GM21381 (cell line): ENCODE measurements around the gene KLF16.
"Not testable (repeated sequence)": the region's sequence is repeated elsewhere in the genome, so short reads cannot be mapped to it uniquely, and the experiment has no call there.

Experiments used
- ATAC-seq: cut with Tn5 transposase; IDR thresholded peaks from one replicate; pipeline ENCODE4 v1.9.1; 2021; ENCODE audit warnings: mild to moderate bottlenecking, moderate library complexity; ENCODE audit not compliant: unreplicated experiment

KLF16 gene

DNA sequence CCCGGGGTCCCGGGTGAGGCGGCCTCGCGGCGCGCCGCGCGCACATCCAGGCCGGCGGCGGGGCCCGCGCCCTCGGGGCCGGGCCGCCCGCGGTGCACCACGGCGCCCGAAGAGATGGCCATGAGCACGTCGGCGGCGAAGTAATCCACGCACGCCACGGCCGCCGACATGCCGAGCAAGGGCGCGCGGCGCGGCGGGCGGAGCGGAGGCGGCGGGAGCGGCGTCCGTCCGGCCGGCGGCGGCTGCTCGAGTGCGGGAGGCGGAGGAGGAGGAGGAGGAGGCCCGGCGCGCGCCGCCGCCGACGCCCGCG, at the start of gene KLF16:
KLF16 (minus strand) TSS at position 252 of the 310 bp plus-strand sequence; CDS start at position 170, 82 bp downstream.
- peak; percentile 2 for ATAC-seq

DNA sequence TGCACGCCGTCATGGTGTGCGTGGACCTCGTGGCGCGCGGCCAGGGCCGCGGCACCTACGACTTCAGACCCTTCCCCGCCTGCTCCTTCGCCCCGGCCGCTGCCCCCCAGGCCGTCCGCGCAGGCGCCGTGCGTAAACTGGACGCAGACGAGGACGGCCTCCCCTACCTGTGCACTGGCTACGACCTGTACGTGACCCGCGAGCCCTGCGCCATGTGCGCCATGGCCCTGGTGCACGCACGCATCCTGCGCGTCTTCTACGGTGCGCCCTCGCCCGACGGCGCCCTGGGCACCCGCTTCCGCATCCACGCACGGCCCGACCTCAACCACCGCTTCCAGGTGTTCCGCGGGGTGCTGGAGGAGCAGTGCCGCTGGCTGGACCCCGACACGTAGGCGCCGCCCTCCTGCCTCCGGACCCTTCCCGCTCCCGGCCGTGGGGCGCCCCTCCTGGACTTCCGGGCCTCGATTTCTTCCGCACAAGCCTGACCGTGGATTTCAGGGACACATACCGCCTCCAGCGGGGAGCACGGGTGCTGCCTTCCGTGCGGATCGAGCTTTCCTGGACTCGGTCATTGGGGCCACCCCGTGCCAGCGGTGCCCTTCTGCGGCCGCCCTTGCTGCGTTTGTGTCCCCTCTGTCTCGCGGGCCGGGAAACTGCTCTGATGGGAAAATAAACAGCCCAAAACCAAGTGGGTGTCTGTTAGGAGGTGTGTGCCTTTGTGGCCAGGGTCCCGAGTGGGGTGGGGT, 49.6 kb upstream of the KLF16 start:
- ATAC-seq: no peak

GRCh38 chr19:1911995-1912394, 48.6 kb upstream of the KLF16 start:
- no peak for ATAC-seq

GRCh38 chr19:1911098-1911497, 47.7 kb upstream of the KLF16 start:
- ATAC-seq: no peak

- ATAC-seq: no peak
Observed at GRCh38 chr19:1910177-1910576, 46.8 kb upstream of the KLF16 start.

GRCh38 chr19:1909761-1910080, 46.3 kb upstream of the KLF16 start:
- no peak for ATAC-seq

GRCh38 chr19:1908364-1908678, 44.9 kb upstream of the KLF16 start:
- no peak for ATAC-seq

DNA sequence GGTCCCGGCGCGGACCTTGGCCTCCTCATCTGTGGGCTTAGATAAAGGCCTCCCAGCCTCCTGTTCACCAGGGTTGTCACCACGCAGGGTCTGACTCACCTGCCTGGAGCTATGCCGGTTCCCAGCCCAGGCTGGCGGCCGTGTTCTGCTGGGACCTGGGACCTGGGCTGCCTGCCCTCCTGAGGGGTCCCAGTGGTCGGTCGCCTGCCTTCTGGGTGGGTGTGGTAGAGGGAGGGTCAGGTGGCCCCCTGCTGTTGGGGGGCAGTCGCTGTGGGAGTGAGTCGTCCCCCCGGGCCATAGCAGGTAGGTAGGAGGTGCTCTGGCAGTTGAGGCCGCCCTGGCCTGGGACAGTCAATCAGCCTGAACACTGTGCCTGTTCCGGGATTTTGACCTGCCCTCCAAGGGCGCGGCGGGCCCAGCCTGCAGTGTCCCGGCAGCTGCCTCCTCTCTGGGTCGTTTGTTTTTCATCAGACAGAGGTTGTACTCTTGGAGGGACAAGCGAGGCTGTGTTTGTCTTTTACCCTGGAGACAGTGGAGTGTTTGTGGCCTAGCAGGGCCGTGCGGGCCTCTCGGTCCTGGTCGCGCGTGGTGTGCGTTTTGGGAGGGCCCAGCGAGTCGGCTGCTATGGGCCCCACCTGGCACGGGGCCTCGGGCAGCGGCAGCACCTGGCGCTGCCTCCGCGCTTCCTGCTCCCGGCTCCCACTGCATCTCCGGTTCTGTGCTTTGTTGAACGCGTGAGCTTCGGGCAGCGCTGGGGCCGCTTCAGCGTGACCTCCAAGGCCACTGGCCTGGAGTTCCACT, 44.4 kb upstream of the KLF16 start:
- ATAC-seq: no peak

GRCh38 chr19:1906985-1907562, 43.7 kb upstream of the KLF16 start:
- ATAC-seq: no peak

DNA sequence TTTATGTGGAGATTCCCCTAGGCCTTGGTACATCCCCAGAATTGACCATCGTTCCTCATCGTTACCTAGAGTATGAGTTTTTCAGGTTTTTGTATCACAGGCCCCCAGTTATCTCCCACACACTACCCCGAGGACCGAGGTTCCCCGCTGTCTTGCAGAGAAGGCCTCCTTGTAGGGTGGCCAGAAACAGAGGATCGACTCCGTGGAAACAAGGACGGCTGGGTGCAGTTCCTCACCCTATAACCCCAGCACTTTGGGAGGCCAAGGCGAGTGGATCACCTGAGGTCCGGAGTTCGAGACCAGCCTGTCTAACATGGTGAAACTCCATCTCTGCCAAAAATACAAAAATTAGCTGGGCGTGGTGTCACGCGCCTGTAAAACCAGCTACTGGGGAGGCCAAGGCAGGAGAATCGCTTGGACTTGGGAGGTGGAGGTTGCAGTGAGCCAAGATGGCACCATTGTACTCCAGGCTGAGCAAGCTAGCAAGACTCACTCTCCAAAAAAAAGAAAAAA, 42.5 kb upstream of the KLF16 start:
- no peak for ATAC-seq

DNA sequence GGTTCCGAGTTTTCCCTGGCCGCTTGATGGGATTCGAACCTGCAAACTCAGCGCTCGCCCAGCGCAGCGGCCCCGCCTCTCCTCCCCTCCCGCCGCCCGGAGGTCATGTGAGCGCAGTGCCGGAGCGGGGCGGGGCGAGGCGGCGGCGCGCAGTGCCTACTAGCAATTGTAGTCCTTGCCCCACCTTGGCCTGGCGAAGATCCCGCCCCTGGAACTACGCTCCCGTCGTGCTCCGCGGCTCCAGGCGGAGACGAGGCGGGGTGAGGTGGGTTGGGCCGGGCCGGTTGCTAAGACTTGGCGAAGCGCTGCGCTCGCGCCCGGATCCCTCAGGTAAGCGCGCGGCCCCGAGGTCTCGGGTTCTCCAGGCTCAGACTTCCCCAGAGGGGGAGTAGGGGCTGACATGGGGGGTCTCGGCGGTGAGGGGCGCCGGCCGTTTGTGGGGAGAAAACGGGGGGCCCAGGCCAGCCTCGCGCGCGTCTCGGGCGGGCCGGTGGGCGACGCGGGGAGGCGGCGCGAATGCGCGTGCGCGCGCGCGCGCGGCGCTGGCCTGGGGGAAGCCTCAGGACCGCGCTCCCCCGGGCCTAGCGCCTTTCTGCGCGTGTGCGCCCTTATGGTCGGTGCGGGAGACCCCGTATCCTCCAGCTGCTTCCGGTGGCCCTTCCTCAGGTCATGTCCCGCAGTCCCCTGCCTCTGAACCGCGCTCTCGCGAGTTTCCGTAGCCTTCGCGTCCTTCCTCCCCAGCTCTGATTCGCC, 41.9 kb upstream of the KLF16 start, which contains the start of the genes ADAT3 and SCAMP4:
ADAT3 (plus strand) TSS at position 290 of the 753 bp plus-strand sequence. CDS start 6,649 bp downstream, outside the sequence.
SCAMP4 (plus strand) TSS at position 290 of the 753 bp plus-strand sequence. CDS start 9,621 bp downstream, outside the sequence.
- ATAC-seq: peak; percentile 76

GRCh38 chr19:1904860-1905109, 41.4 kb upstream of the KLF16 start:
- ATAC-seq: no peak

DNA sequence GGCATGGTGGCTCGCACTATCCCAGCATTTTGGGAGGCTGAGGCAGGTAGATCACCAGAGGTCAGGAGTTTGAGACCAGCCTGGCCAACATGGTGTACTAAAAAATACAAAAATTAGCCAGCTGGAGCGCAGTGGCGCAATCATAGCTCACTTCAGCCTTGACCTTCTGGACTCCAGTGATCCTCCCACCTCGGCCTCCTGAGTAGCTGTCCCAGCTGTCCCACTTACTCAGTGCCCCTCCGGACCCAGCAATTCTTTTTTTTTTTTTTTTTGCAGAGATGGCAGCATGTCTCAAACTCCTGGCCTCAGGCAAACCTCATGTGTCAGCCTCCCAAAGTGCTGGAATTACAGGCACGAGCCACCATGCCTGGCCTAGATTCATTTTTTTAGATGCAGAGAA, 39.5 kb upstream of the KLF16 start:
- no peak for ATAC-seq

DNA sequence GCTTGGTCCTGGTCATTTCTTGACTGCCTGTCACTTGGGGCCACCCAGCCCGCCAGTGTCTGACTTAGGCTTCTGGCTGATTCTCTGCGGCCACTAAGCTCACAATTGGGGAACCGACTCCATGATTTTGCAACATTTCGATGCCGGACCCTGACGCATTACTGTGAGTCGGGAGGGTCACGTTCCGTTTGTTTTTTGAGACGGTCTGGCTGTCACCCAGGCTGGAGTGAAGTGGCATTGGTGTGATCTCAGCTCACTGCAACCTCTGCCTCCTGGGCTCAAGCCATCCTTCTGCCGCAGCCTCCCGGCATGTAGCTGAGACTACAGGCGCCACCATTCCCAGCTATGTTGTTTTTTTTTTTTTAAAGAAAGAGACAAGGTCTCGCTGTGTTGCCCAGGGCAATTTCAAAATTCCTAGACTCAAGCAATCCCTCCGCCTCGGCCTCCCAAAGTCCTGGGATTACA, 38.6 kb upstream of the KLF16 start:
- no peak for ATAC-seq

DNA sequence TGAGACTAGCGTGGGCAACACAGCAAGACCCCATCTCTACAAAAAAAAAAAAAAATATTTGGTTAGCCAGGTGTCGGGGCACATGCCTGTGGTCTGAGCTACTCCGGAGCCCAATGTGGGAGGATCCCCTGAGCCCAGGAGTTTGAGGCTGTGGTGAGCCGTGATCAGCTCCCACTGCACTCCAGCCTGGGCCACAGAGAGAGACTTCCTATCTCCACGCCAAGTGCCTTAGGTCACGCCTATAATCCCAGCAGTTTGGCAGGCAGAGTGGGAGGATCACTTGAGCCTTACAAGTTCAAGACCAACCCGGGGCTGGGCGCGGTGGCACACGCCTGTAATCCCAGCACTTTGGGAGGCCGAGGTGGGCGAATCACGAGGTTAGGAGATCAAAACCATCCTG, 33.1 kb upstream of the KLF16 start:
- no peak for ATAC-seq

GRCh38 chr19:1893791-1894190, 30.4 kb upstream of the KLF16 start:
- ATAC-seq: no peak

DNA sequence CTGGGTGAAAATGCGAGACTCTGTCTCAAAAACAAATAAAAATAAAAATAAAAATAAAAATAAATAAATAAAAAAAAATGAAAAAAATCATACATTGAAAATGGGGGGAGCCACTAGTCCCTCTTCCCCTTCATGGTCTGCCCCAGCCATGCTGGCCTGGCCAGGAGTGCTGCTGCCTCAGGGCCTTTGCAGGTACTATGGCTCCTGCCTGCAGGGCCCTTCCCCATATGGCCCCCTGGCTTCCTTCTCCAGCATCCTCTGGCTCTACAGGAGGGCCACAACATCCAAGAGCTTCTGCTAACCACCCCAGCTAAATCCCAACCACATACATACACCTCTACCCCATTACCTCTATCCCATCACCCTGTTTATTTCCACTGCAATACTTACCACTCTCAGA, 26.5 kb upstream of the KLF16 start:
- no peak for ATAC-seq

DNA sequence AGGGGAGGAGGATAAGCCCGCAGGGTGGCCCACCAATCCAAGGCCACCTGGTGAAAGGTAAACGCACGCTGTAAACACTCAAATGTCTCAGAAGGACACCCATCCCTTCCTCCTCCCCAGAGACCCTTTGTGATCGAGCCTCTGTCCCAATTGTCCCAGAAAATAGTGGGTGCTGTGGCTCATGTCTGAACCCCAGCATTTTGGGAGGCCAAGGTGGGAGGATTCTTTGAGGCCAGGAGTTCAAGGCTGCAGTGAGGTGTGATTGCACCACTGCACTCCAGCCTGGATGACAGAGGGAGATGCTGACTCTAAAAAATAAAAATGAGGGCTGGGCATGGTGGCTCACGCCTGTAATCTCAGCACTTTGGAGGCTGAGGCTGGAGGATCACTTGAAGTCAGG, 25.0 kb upstream of the KLF16 start:
- ATAC-seq: no peak

GRCh38 chr19:1886360-1886759, 23.0 kb upstream of the KLF16 start:
- ATAC-seq: not testable (repeated sequence)

DNA sequence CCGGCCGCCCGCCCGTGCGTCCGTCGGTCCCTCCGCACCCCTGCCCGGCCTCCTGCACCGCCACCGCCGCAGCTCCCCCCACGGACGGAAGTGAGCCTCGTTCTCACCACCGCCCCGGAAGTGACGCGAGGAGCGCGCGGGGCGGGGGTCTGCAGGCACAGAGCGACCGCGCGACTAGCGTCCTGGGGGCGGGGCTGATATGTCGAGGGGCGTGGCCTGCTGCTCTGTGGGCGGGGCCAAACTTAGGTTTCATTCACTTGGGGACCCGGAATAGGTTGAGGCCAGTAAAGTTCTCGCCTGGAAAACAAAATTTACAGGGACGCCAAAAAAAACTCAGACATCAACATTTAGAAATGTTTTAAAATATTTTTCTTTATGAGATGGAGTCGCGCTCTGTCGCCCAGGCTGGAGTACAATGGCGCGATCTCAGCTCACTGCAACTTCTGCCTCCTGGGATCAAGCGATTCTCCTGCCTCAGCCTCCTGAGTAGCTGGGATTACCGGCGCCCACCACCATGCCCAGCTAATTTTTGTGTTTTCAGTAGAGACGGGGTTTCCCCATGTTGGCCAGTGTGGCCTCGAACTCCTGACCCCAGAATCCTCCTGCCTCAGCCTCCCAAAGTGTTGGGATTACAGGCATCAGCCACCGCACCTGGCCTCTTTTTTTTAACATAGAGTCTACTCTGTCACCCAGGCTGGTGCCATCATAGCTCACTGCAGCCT, 22.2 kb upstream of the KLF16 start, which contains the start of gene ABHD17A:
ABHD17A (minus strand) TSS at position 99 of the 722 bp plus-strand sequence. CDS start 3,930 bp downstream, outside the sequence.
- peak; percentile 86 for ATAC-seq
